Endothelial cell of umbilical vein (primary cell): ENCODE measurements around the gene PLD2. TPM values are rescaled to one million over a fixed set of nuclear protein-coding genes. Genes with fewer than 3 reads are reported as not detected.

Experiments used
- BruUV-seq: library from RNA; stranded (reverse); fragments of 400-500 nt; replicated peaks from 2 replicates; lab custom pipeline; 2021; lab: Mats Ljungman, UMichigan
- CTCF ChIA-PET: fragments of 300-600, 350-600 bp; sonication (Branson Sonifier 250); formaldehyde crosslinking; loops from one replicate; lab custom pipeline; 2021; ENCODE audit warnings: antibody characterized with exemption, inconsistent platforms; lab: Charles Lee
- POLR2A ChIA-PET: fragments of 300-600, 350-600 bp; sonication (Branson Sonifier 250); formaldehyde crosslinking; loops from one replicate; lab custom pipeline; 2021; ENCODE audit warnings: antibody characterized with exemption, inconsistent platforms; lab: Charles Lee
- DNase-seq: peaks from one replicate; pipeline ENCODE4 v3.0.0-alpha.2; 2011; ENCODE audit warnings: low read depth, low spot score
- FAIRE-seq: peaks from 2 replicates; lab custom pipeline; 2011; peaks lifted over from hg19 to GRCh38; lab: Jason Lieb, UNC
- H2AFZ ChIP-seq: 2 replicates; pipeline ENCODE4 v1.6.0; 2012; ENCODE audit warnings: low read depth, low read length, control low read depth, inconsistent platforms
- H3K27ac ChIP-seq: 2 replicates; pipeline ENCODE4 v1.5.1; 2011; ENCODE audit warnings: low read depth, mild to moderate bottlenecking, control low read depth, low read length, moderate library complexity; ENCODE audit not compliant: insufficient read depth
- H3K27me3 ChIP-seq, 2 experiments: 2 replicates each; pipeline versions ENCODE4 v1.6.0 to v1.6.1; 2011; ENCODE audit warnings: low read length in 2 of 2, mixed read lengths in 1 of 2; ENCODE audit not compliant: control insufficient read depth in 2 of 2, insufficient read depth in 2 of 2
- H3K36me3 ChIP-seq, 2 experiments: 2 replicates in 1 of 2; 3 replicates in 1 of 2; pipeline ENCODE4 v1.5.1; 2011; ENCODE audit warnings: low read length in 2 of 2, mild to moderate bottlenecking in 1 of 2, moderate library complexity in 1 of 2; ENCODE audit not compliant: control insufficient read depth in 2 of 2, insufficient read depth in 2 of 2; ENCODE audit errors: extremely low read depth in 1 of 2
- H3K4me1 ChIP-seq: 3 replicates; pipeline ENCODE4 v1.5.1; 2011; ENCODE audit warnings: mild to moderate bottlenecking, low read length; ENCODE audit not compliant: control insufficient read depth, insufficient read depth; ENCODE audit errors: extremely low read depth
- H3K4me2 ChIP-seq: 2 replicates; pipeline ENCODE4 v1.6.1; 2011; ENCODE audit warnings: low read length, control low read depth, mixed read lengths; ENCODE audit not compliant: insufficient read depth
- H3K4me3 ChIP-seq, 3 experiments: fragments of 200-600 bp in 1 of 3; sonication (generic), shearing (Covaris generic) in 1 of 3; replicated peaks in 1 of 3; 2 replicates each; pipeline ENCODE4 v1.5.1; 2011 to 2016; ENCODE audit warnings: control low read depth in 3 of 3, low read length in 3 of 3, mild to moderate bottlenecking in 2 of 3, inconsistent platforms in 1 of 3, low read depth in 1 of 3, moderate library complexity in 1 of 3; ENCODE audit not compliant: insufficient read depth in 1 of 3
- H3K79me2 ChIP-seq: 2 replicates; pipeline ENCODE4 v1.6.0; 2012; ENCODE audit warnings: low read length, inconsistent platforms; ENCODE audit not compliant: control insufficient read depth, insufficient read depth
- H3K9ac ChIP-seq: replicated peaks from 2 replicates; pipeline ENCODE3; 2011; ENCODE audit warnings: low read length, control low read depth; ENCODE audit not compliant: insufficient read depth; ENCODE audit errors: extremely low read depth
- H3K9me1 ChIP-seq: replicated peaks from 3 replicates; pipeline ENCODE4 v1.6.0; 2011; ENCODE audit warnings: mild to moderate bottlenecking, low read length; ENCODE audit not compliant: control insufficient read depth, insufficient read depth; ENCODE audit errors: extremely low read depth
- H3K9me3 ChIP-seq: replicated peaks from 2 replicates; pipeline ENCODE4 v1.5.1; 2012; ENCODE audit warnings: low read length, inconsistent platforms; ENCODE audit not compliant: control insufficient read depth, insufficient read depth
- H4K20me1 ChIP-seq: replicated peaks from 2 replicates; pipeline ENCODE3; 2011; ENCODE audit warnings: mild to moderate bottlenecking, low read length; ENCODE audit not compliant: control insufficient read depth, insufficient read depth; ENCODE audit errors: extremely low read depth
- CTCF ChIP-seq, 2 donors: IDR thresholded peaks; 1 replicate in 1 of 2; 2 replicates in 1 of 2; pipeline ENCODE4 v1.5.1; 2011; ENCODE audit warnings: low read length in 2 of 2, mild to moderate bottlenecking in 2 of 2, moderate library complexity in 2 of 2, control low read depth in 1 of 2, inconsistent platforms in 1 of 2, low read depth in 1 of 2; ENCODE audit not compliant: insufficient read depth in 1 of 2; ENCODE audit errors: extremely low read depth in 1 of 2
- EZH2 ChIP-seq: IDR thresholded peaks from 2 replicates; pipeline ENCODE4 v1.6.1; 2012; ENCODE audit warnings: borderline replicate concordance, low read depth, mild to moderate bottlenecking, moderate library complexity, low read length, inconsistent platforms; ENCODE audit not compliant: severe bottlenecking
- FOS ChIP-seq: IDR thresholded peaks from 2 replicates; pipeline ENCODE4 v1.6.1; 2011; ENCODE audit warnings: mild to moderate bottlenecking, low read length, moderate library complexity, borderline replicate concordance; ENCODE audit not compliant: insufficient read depth
- GATA2 ChIP-seq: IDR thresholded peaks from 2 replicates; pipeline ENCODE4 v1.7.0; 2011; ENCODE audit warnings: low read depth, mild to moderate bottlenecking, moderate library complexity, mixed read lengths, low read length; ENCODE audit not compliant: insufficient read length, insufficient read depth
- JUN ChIP-seq: IDR thresholded peaks from 2 replicates; pipeline ENCODE4 v1.6.1; 2011; ENCODE audit warnings: borderline replicate concordance, low read depth; ENCODE audit not compliant: insufficient read length, insufficient read depth
- MAX ChIP-seq: IDR thresholded peaks from 2 replicates; pipeline ENCODE4 v1.6.1; 2011; ENCODE audit not compliant: insufficient read depth, insufficient read length
- MYC ChIP-seq: IDR thresholded peaks from one replicate; pipeline ENCODE4 v1.6.1; 2011; ENCODE audit warnings: mild to moderate bottlenecking, low read depth, low read length
- POLR2A ChIP-seq: IDR thresholded peaks from 2 replicates; pipeline ENCODE4 v1.6.1; 2012; ENCODE audit warnings: low read depth, mild to moderate bottlenecking, control low read depth, low read length
- POLR2AphosphoS5 ChIP-seq: IDR thresholded peaks from 2 replicates; pipeline ENCODE4 v1.6.1; 2012; ENCODE audit warnings: low read depth, mild to moderate bottlenecking, control low read depth, low read length, moderate library complexity; ENCODE audit not compliant: insufficient read depth
- dilution Hi-C: fragments of 300-500 bp; cut with MboI; formaldehyde crosslinking; loops from one replicate; pipeline ENCODE4 v1.15.0; 2019; ENCODE audit warnings: low sequenced_read_pairs; ENCODE audit not compliant: extremely low pct_ligation_motif_present
- intact Hi-C: fragments of 100-400 bp; cut with micrococcal nuclease; formaldehyde crosslinking; loops from one replicate; pipeline ENCODE4 v1.10.0; 2022
- polyA plus RNA-seq, 4 experiments: library from polyadenylated mRNA; depleted of rRNA in 3 of 4; stranded (reverse) in 3 of 4; unstranded in 1 of 4; fragments of >200 nt; gene quantifications; 2 replicates each; pipeline versions ENCODE4 v1.2.1 to v1.2.3, GENCODE V29; 2011 to 2012; ENCODE audit warnings: missing spikeins in 1 of 4
- total RNA-seq: library from RNA; stranded (reverse); gene quantifications from 2 replicates; pipeline ENCODE4 v1.2.3, GENCODE V29; 2021

PLD2 gene
- total and polyA plus RNA-seq, 2 donors (not counting 3 experiments of a cell fraction or from before 2014, with no cell fraction given), result 52.3 to 54.7 TPM

- H3K4me2 ChIP-seq, result no peak overlapping the region
- intact Hi-C loops (no loop called here), dilution Hi-C loops (no loop called here)
- H3K9me3 ChIP-seq, result no peaks in the 10 kb centered on the region
- CTCF ChIA-PET, result interaction anchor here (1.4 to 3.3 kb wide), 3 partner anchors 20 to 48 kb away, joined by 4 to 9 read pairs (median 7); no protein-coding TSS in a partner anchor
- no peak overlapping the region for H3K4me3 ChIP-seq
- H3K36me3 ChIP-seq, result peaks cover 0 to 7% of the 10 kb centered on the region in 2 experiments
- FAIRE-seq, result no peak
- H2AFZ ChIP-seq, result no peak overlapping the region
- TF ChIP-seq CTCF (IDR thresholded peaks at IDR 0.05; ENCODE audit: extremely low read depth in 1 of 2, insufficient read depth in 1 of 2, low read depth in 1 of 2, low read length in 2 of 2) (no peak), MYC (no peak), MAX (no peak), EZH2 (no peak), POLR2A (no peak), FOS (no peak), POLR2AphosphoS5 (no peak), GATA2 (no peak), JUN (no peak)
- peaks cover 15% of the 10 kb centered on the region for H3K4me1 ChIP-seq
- peaks cover 73% of the 10 kb centered on the region for H3K79me2 ChIP-seq
- H4K20me1 ChIP-seq, result no peaks in the 10 kb centered on the region
- BruUV-seq, result no TSS peak
- DNase-seq, result no peak
- no peak overlapping the region for H3K27ac ChIP-seq
- no peak overlapping the region for H3K9ac ChIP-seq
- H3K9me1 ChIP-seq, result no peaks in the 10 kb centered on the region
- POLR2A ChIA-PET, result no interaction called here
- H3K27me3 ChIP-seq, result no peaks in the 10 kb centered on the region
These were observed 31.4 kb downstream of the PLD2 start for GRCh38 chr17:4838309-4838785.
